SH-SY5Y (cell line): Measurements from ENCODE around the gene MFAP3L.

Experiments
- GATA2 ChIP-seq: IDR thresholded peaks from 2 replicates; pipeline ENCODE4 v1.6.1; 2011; ENCODE audit warnings: mild to moderate bottlenecking, low read depth, low read length
- GATA3 ChIP-seq: IDR thresholded peaks from 2 replicates; pipeline ENCODE4 v1.6.1; 2011; ENCODE audit warnings: low read depth, mild to moderate bottlenecking, low read length, moderate library complexity

DNA sequence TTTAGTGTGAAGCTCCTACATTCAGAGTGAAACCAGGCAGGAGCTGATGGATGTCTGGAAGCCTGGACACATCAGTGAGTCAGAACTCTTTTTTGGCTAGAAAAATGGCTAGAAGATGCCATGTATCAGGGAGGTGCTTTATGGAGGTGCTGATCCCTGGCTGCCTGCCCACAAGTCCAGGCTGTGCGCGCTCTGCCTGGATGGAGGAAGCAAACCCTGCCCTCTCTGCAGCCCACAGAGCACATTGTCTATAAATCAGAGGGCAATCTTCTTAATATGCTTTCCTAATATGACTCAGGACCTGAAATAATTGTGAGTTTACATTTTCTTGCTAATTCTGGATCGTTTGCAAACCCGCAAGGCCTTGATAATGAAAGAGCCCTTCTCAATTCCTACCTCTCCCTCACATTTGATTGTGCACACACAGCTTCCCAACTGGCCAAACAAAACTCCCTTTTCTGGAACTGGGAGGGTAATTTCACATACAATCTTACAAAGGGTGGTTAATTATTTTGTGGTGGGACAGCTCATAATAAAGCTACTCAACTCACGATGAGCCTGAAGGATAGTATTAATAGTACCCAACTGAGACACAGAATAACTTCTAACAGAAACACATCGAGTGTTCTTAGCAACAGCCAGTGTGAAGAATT, 11.7 kb downstream of the MFAP3L start:
- TF ChIP-seq GATA2 (no peak), GATA3 (no peak)
